Measurements from ENCODE around the gene CACNA2D3. TPM values are rescaled to one million over a fixed set of nuclear protein-coding genes. Genes with fewer than 3 reads are reported as not detected.
A peak's percentile ranks its signal among the peaks of the same experiment; 100 is the strongest.
"Not testable (repeated sequence)": the region's sequence is repeated elsewhere in the genome, so short reads cannot be mapped to it uniquely, and the experiment has no call there.

CACNA2D3 gene
- total and polyA plus RNA-seq, 5 donors: 29.2 to 64.5 (median 42.4) TPM

- H3K4me1 ChIP-seq (ENCODE audit: control insufficient read depth, insufficient read depth, low read length): no peaks in the 10 kb centered on the region
- no peak overlapping the region for H3K4me3 ChIP-seq (ENCODE audit: low read length)
- intact Hi-C loops (cut with DNase I): no loop called here
- DNase-seq: no peak
- WGBS: 72% methylated on average over 3 of the region's 3 CpGs
- no peaks in the 10 kb centered on the region for H3K9me3 ChIP-seq (ENCODE audit: control insufficient read depth, low read length)
- no peaks in the 10 kb centered on the region for H3K27me3 ChIP-seq (ENCODE audit: control insufficient read depth, insufficient read depth)
- ATAC-seq: no peak
- H3K27ac ChIP-seq (ENCODE audit: low read length): no peak overlapping the region
Measured at GRCh38 chr3:54094926-54095325, 27.4 kb upstream of the CACNA2D3 start.

GRCh38 chr3:54099381-54099780 lies 23.0 kb upstream of the CACNA2D3 start:
- Histone ChIP-seq H3K27ac (ENCODE audit: low read length) (no peak overlapping the region), H3K4me1 (ENCODE audit: control insufficient read depth, insufficient read depth, low read length) (no peaks in the 10 kb centered on the region), H3K27me3 (ENCODE audit: control insufficient read depth, insufficient read depth) (no peaks in the 10 kb centered on the region), H3K9me3 (ENCODE audit: control insufficient read depth, low read length) (no peaks in the 10 kb centered on the region), H3K4me3 (ENCODE audit: low read length) (no peak overlapping the region)
- intact Hi-C loops (cut with DNase I): no loop called here
- ATAC-seq: peak; percentile 51 to 89
- 60% methylated on average over 1 of the region's 1 CpG for WGBS
- DNase-seq: peak in 2 of 3 donors; percentile 22 to 49

- DNase-seq (no peak), ATAC-seq (no peak)
- WGBS: 81% methylated on average over 11 of the region's 11 CpGs
- H3K27ac ChIP-seq (ENCODE audit: low read length): no peak overlapping the region
- H3K9me3 ChIP-seq (ENCODE audit: control insufficient read depth, low read length): no peaks in the 10 kb centered on the region
- H3K4me1 ChIP-seq (ENCODE audit: control insufficient read depth, insufficient read depth, low read length): no peaks in the 10 kb centered on the region
- no peak overlapping the region for H3K4me3 ChIP-seq (ENCODE audit: low read length)
- intact Hi-C loops (cut with DNase I): no loop called here
- no peaks in the 10 kb centered on the region for H3K27me3 ChIP-seq (ENCODE audit: control insufficient read depth, insufficient read depth)
Measured at GRCh38 chr3:54104084-54104483, 18.3 kb upstream of the CACNA2D3 start.

- intact Hi-C loops (cut with DNase I); H3K9me3 ChIP-seq (ENCODE audit: control insufficient read depth, low read length); ATAC-seq; H3K27ac ChIP-seq (ENCODE audit: low read length); H3K4me1 ChIP-seq (ENCODE audit: control insufficient read depth, insufficient read depth, low read length); H3K4me3 ChIP-seq (ENCODE audit: low read length); H3K27me3 ChIP-seq (ENCODE audit: control insufficient read depth, insufficient read depth); DNase-seq: not testable (repeated sequence)
- 88% methylated on average over 4 of the region's 4 CpGs for WGBS
Measured at GRCh38 chr3:54116129-54116528, 6.2 kb upstream of the CACNA2D3 start.

- Histone ChIP-seq H3K4me1 (ENCODE audit: control insufficient read depth, insufficient read depth, low read length) (peaks cover 2% of the 10 kb centered on the region), H3K27me3 (ENCODE audit: control insufficient read depth, insufficient read depth) (no peaks in the 10 kb centered on the region), H3K9me3 (ENCODE audit: control insufficient read depth, low read length) (no peaks in the 10 kb centered on the region), H3K27ac (ENCODE audit: low read length) (no peak overlapping the region), H3K4me3 (ENCODE audit: low read length) (peak overlapping the region; percentile 94)
- WGBS: 7% methylated on average over 45 of the region's 45 CpGs
- intact Hi-C loops (cut with DNase I): no loop called here
- peak; percentile 27 to 31 for ATAC-seq
- peak; percentile 21 to 67 (median 65) for DNase-seq
Measured at GRCh38 chr3:54120657-54121413, 1.5 kb upstream of the CACNA2D3 start.

- Histone ChIP-seq H3K27ac (ENCODE audit: low read length) (peak overlapping the region; percentile 2), H3K4me1 (ENCODE audit: control insufficient read depth, insufficient read depth, low read length) (peaks cover 2% of the 10 kb centered on the region), H3K27me3 (ENCODE audit: control insufficient read depth, insufficient read depth) (no peaks in the 10 kb centered on the region), H3K4me3 (ENCODE audit: low read length) (peak overlapping the region; percentile 94), H3K9me3 (ENCODE audit: control insufficient read depth, low read length) (no peaks in the 10 kb centered on the region)
- under 1% methylated on average over 107 of the region's 107 CpGs for WGBS
- DNase-seq (peak; percentile 30 to 80 (median 73)), ATAC-seq (peak; percentile 43 to 80)
- intact Hi-C loops (cut with DNase I): no loop called here
Measured at GRCh38 chr3:54121414-54122323, 683 bp upstream of the CACNA2D3 start.

DNA sequence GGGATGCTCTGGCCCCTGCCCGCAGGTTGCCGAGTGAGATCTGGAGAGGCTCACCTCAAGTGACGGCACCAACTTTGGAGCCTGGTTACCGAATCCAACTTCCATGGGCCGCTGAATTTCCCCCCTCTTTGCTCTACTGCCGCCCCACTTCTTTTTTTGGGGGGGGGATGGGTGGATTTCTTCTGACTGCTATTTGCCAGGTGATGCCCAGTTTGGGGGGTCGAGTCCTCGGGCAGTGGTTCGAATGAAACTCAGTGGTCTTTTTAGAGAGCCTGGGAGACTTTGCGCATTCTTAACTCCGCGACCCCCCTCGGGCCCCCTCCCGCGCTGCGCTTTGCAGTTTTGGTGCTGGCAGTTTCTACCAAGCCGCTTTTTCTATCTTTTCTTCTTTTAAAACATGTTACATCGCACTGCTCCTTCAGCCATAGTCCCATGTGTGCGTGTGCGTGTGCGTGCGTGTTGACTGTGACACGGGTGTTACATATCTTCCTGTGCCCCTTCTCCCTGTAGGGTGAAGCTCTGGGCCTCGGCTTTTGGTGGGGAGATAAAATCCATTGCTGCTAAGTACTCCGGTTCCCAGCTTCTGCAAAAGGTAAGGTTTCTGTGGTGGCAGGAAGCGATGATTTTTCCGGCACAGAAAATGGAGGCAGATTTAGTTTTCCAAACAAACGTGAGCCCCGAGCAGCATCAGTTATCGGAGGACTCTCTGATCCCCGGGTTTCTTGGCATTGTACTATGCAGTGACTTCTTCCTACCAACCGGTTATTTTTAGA lies 837 bp downstream of the CACNA2D3 start:
- peak overlapping the region; percentile 94 for H3K4me3 ChIP-seq (ENCODE audit: low read length)
- H3K9me3 ChIP-seq (ENCODE audit: control insufficient read depth, low read length): no peaks in the 10 kb centered on the region
- WGBS: under 1% methylated on average over 32 of the region's 32 CpGs
- peaks cover 2% of the 10 kb centered on the region for H3K4me1 ChIP-seq (ENCODE audit: control insufficient read depth, insufficient read depth, low read length)
- H3K27me3 ChIP-seq (ENCODE audit: control insufficient read depth, insufficient read depth): no peaks in the 10 kb centered on the region
- intact Hi-C loops (cut with DNase I): no loop called here
- DNase-seq (no peak), ATAC-seq (no peak)
- peak overlapping the region; percentile 46 for H3K27ac ChIP-seq (ENCODE audit: low read length)

- WGBS: 2% methylated on average over 10 of the region's 10 CpGs
- DNase-seq (no peak), ATAC-seq (peak; percentile 8 to 47)
- Histone ChIP-seq H3K4me3 (ENCODE audit: low read length) (peak overlapping the region; percentile 94), H3K27ac (ENCODE audit: low read length) (peak overlapping the region; percentile 38), H3K4me1 (ENCODE audit: control insufficient read depth, insufficient read depth, low read length) (peaks cover 2% of the 10 kb centered on the region), H3K27me3 (ENCODE audit: control insufficient read depth, insufficient read depth) (no peaks in the 10 kb centered on the region), H3K9me3 (ENCODE audit: control insufficient read depth, low read length) (no peaks in the 10 kb centered on the region)
- intact Hi-C loops (cut with DNase I): no loop called here
Measured at GRCh38 chr3:54123776-54124196, 1.4 kb downstream of the CACNA2D3 start.

DNA sequence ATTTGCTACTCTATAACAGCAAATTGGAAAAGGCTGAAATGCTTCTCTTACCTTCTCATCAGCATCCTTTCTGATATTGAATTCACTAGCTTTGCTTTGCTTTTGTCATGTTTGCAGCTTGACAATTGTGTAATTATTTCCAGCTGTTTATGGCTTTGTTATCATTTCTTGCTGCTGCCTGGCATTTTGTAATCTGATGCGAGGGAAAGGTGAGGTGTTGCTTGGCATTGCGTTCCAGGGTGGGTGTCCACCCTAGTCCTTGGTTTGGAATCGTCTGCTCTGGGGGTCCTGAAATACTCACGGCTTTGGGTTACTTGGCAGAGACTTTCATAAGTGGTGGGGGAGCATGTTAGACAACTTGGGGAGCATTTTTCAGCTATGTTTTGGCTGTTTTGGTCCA lies 2.9 kb downstream of the CACNA2D3 start:
- DNase-seq: no peak
- no peak for ATAC-seq
- H3K4me1 ChIP-seq (ENCODE audit: control insufficient read depth, insufficient read depth, low read length): peaks cover 2% of the 10 kb centered on the region
- no peak overlapping the region for H3K27ac ChIP-seq (ENCODE audit: low read length)
- no peak overlapping the region for H3K4me3 ChIP-seq (ENCODE audit: low read length)
- intact Hi-C loops (cut with DNase I): no loop called here
- no peaks in the 10 kb centered on the region for H3K27me3 ChIP-seq (ENCODE audit: control insufficient read depth, insufficient read depth)
- no peaks in the 10 kb centered on the region for H3K9me3 ChIP-seq (ENCODE audit: control insufficient read depth, low read length)
- WGBS: 55% methylated on average over 4 of the region's 4 CpGs

- Histone ChIP-seq H3K27ac (ENCODE audit: low read length) (no peak overlapping the region), H3K4me1 (ENCODE audit: control insufficient read depth, insufficient read depth, low read length) (peaks cover 7% of the 10 kb centered on the region), H3K4me3 (ENCODE audit: low read length) (no peak overlapping the region), H3K9me3 (ENCODE audit: control insufficient read depth, low read length) (no peaks in the 10 kb centered on the region), H3K27me3 (ENCODE audit: control insufficient read depth, insufficient read depth) (no peaks in the 10 kb centered on the region)
- ATAC-seq (no peak), DNase-seq (no peak)
- WGBS: 73% methylated on average over 7 of the region's 7 CpGs
- intact Hi-C loops (cut with DNase I): no loop called here
Measured at GRCh38 chr3:54126551-54126950, 4.2 kb downstream of the CACNA2D3 start.
